Ureter (tissue), 1 donor: ENCODE measurements around the gene SLC30A7. TPM values are rescaled to one million over a fixed set of nuclear protein-coding genes. Genes with fewer than 3 reads are reported as not detected.

Source experiments
- DNase-seq: peaks from one replicate; pipeline ENCODE4 v3.0.0-alpha.2; 2020; ENCODE audit warnings: low spot score
- total RNA-seq: library from RNA; stranded (reverse); gene quantifications from one replicate; pipeline ENCODE4 v1.2.4, GENCODE V29; 2023
- donor health status: DM: yes; HTN: yes; CAD: no.

The SLC30A7 gene
- total RNA-seq, 1 donor from 2014 or later, result 38.8 TPM

GRCh38 chr1:100972185-100972584 is 76.3 kb downstream of the SLC30A7 start:
- no peak for DNase-seq

DNA sequence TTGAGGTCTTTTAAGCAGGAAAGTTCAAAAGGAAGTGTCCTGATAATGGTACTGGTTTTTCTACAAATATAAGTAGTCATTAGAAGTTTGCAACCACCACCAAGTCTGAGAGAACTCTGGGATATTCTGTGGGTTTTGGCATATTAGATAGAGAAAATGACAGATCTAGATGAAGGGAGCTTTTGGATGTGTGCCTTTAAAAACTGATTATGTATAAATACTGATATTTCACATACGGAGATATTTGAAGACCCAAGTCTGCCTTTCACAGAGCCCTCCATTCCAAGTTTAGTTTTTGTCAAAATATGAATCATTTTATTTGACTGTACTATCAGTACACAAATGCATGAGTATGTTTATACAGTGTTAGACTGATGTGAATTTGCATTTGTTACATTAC is 81.0 kb downstream of the SLC30A7 start:
- no peak for DNase-seq

GRCh38 chr1:100979631-100980030 is 83.7 kb downstream of the SLC30A7 start:
- DNase-seq, result no peak

DNA sequence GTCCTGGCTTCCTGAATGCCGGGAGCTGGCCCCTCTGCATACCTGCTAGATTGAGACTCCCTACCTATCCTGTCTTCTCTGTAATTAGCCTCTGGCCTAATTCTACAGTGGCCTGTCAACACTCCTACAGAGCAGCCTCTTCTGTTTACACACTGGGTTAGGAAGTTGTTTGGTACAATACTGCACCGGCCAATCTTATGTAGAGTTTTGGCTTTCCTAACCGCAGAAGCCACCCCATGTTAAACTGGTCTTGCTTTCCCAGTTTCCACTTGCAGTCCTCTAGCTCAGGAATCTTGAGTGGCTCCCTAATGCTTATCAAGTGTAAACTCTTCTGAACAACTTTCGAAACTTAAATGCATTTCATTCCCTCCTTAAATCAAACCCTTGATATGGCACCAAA is 86.9 kb downstream of the SLC30A7 start:
- DNase-seq, result no peak

DNA sequence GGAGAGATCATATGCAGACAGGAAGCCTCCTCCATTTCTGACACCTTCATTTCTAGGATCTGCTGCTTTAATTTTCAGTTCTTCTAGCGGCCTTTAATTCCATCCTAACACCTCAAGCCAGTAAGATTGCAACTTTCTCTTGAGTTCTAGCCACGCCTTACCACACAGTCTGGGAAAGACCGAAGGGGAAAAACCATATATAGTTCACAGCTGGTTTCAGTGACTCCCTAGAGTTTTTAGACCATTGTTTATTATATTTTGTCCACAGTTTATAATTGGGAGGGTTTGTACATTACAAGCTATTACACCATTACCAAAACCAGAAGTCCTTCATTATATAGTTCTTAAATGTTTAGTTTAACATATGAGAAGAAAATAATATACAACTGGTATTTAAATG is 92.2 kb downstream of the SLC30A7 start:
- DNase-seq, result no peak

DNA sequence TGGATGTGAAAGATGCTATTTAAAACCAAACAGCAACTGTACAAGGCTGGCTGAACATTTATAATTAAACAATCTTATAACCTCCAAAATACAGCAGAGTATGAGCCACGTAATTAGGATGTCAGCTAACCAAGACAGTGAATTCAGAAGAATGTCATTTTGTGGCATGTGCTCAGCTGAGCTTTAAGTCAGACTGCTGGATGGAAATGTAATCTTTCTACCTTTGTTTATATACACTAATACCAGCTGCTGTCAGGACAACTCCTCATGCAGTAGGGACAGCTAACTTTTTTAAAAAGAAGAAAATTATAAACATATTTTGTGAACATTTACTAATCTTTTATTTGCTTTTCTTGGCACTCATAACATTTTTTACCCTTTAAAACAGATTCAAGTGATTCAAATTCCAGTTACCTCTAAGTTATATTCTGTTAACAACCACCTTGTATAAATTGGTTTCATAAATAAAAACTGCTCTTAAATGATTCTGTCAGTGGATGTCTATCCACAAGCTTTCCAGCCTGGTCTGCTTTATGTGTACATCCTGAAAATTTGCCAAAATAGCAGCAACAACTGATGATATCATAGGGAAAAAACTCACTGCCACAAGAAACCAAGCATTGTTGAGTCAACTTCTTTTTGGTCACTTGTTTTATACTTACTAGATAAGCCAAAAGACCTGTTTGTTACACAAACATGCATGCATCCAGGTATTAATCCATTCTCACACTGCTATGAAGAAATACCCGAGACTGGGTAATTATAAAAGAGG is 93.6 kb downstream of the SLC30A7 start:
- no peak for DNase-seq

DNA sequence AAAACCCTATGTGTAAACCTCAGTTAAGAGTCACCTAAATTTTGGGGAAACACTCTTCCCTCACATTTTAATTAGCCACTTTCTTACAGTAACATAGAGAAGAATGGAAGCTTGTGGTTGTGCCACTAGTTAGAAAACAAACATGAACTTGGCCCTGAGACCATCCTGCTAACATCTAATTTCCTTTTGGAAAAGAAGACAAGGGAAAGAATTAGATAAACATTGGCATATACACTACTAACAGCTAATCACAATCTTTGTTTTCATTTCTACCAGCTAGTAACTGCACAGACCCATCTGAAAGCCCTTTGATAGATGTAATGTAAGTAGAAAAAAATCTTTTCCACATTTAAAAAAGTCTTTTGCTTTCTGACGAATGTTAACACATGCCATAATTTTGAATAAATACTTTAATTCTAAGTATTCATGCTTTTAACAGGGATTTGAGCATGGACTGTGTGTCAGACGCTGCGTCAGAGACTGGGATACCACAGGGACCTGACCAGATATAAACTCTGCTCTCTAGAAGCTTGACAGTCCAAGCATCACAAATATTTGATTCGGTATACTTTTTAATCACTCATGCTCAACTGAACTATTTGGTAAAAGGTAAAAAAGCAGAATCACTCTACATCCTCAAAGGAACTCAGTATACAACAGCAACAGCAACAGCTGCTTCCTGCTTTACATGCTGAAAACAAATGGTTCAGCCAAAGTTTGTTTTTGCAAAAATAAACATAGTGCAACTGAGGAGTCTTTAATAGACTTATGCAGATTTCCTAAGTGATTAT is 99.5 kb downstream of the SLC30A7 start:
- DNase-seq, result no peak

DNA sequence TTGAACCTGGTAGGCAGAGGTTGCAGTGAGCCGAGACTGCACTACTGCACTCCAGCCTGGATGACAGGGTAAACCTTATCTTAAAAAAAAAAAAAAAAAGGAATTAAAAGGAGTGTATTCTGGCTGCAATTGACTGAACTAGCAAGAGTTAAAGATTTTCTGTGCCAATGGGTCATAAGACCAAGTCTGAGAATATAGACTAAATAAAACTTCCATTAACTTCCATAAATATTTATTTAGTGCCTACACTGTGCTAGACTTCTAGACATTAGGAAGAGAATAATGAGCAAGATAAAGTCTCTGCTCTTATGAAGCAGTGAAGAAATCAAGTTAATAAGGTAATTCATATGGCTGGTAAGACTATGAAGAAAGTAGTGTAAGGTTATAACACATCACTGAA is 102.5 kb downstream of the SLC30A7 start:
- no peak for DNase-seq

- DNase-seq, result no peak
These were observed 104.4 kb downstream of the SLC30A7 start for GRCh38 chr1:101000131-101000873.

- no peak for DNase-seq
These were observed 106.7 kb downstream of the SLC30A7 start for GRCh38 chr1:101002551-101002950.

DNA sequence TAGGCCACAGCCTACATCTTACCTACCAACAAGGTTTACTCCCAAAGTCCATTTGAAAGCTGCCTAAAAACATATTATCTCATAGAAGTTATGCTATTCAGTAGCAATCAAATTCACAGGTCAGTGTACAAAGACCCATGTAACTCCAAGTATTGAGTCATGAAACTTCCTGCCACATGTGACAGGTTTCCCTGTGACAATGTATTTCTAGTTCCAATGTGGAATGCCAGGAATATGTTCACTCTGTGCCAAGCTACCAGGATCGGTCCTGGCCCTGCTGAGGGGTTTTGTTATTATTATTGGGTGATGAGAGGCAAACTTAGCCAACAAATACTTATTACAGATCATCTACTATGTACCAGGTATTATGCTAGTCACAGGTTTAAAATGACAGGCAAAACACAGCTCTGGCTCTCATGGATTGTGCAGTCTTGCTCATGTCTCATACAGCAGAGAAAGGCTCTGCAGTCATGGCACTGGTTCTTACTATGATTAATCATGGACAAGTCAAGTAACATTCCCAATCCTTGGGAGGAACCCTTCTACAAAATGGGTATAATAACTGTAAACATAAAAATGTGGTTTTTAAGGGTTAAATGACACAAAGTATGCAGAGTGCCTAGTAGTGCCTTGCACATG is 107.2 kb downstream of the SLC30A7 start:
- no peak for DNase-seq

DNA sequence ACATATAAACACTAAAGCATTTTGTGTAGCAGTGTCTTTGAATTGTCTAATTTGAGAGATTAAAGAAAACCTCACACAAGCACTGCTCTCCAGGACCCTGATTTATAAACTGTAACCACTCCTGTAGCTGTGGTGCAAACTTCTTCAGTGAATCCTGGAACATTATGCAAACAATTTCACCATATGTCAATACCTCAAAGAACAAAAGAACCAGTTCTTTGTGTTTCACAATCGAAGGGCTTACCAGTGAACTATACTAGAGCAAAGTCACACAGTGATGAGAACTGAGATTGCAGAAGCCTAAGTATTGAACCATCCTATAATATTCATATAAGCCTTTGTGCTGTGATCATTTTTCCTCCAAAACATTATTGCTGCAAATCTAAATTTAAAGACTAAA is 108.2 kb downstream of the SLC30A7 start:
- no peak for DNase-seq

GRCh38 chr1:101004670-101005069 is 108.8 kb downstream of the SLC30A7 start:
- DNase-seq, result no peak

- no peak for DNase-seq
These were observed 109.3 kb downstream of the SLC30A7 start for GRCh38 chr1:101005183-101005582.

DNA sequence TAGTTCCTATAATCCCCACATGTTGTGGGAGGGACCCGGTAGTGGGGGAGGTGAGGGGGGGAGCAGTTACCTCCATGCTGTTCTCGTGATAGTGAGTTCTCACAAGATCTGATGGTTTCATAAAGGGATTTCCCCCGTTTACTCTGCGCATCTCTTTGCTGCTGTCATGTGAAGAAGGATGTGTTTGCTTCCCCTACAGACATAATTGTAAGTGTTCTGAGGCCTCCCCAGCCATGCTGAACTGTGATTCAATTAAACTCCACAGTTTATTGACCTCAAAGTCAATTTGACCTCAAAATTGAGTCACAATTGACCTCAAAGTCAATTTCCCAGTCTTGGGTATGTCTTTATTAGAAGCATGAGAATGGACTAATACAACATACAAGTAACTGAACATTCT is 110.0 kb downstream of the SLC30A7 start:
- no peak for DNase-seq

GRCh38 chr1:101006553-101006952 is 110.7 kb downstream of the SLC30A7 start:
- DNase-seq, result no peak

GRCh38 chr1:101008229-101008834 is 112.4 kb downstream of the SLC30A7 start:
- DNase-seq, result no peak

GRCh38 chr1:101013776-101014175 is 117.9 kb downstream of the SLC30A7 start:
- no peak for DNase-seq

DNA sequence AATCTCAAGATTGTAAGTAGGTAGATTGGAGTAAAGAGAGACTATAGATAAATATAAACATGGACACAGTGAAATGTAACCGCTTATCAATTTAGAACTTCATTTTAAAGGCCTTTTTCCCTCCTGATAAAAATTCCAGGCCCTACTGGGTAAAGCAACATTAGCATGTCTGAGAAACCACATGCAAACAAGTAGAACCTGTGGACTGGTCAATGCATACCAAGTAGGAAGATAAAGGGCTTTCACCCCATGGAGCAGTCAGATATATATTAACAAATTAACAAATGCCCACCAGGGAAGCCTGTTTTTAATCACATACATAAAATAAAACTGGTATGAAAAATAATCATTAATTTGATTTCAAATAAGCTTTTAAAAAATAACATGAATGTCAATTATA is 121.6 kb downstream of the SLC30A7 start:
- no peak for DNase-seq

GRCh38 chr1:101022294-101022693 is 126.4 kb downstream of the SLC30A7 start:
- DNase-seq, result no peak

GRCh38 chr1:101025283-101025656 is 129.4 kb downstream of the SLC30A7 start:
- no peak for DNase-seq
